Fibroblast of pulmonary artery (primary cell): ENCODE data around the gene SMC3.
"Not testable (repeated sequence)": the region's sequence is repeated elsewhere in the genome, so short reads cannot be mapped to it uniquely, and the experiment has no call there.

ENCODE experiments used
- DNase-seq: peaks from one replicate; pipeline ENCODE4 v3.0.0-alpha.2; 2010; ENCODE audit warnings: low read depth
- H3K4me3 ChIP-seq: replicated peaks from 2 replicates; pipeline ENCODE4 v1.5.1; 2011; ENCODE audit warnings: low read depth, mild to moderate bottlenecking, control low read depth, low read length, moderate library complexity
- CTCF ChIP-seq: IDR thresholded peaks from 2 replicates; pipeline ENCODE4 v1.5.1; 2011; ENCODE audit warnings: mild to moderate bottlenecking, control low read depth, low read length, inconsistent platforms; ENCODE audit errors: missing control alignments

SMC3 gene

GRCh38 chr10:110632591-110633215, 65.2 kb downstream of the SMC3 start:
- no peak for DNase-seq
- H3K4me3 ChIP-seq, result no peak overlapping the region
- no peak for TF ChIP-seq CTCF

- H3K4me3 ChIP-seq, result no peak overlapping the region
- no peak for TF ChIP-seq CTCF
- no peak for DNase-seq
Observed at GRCh38 chr10:110634527-110635209, 67.2 kb downstream of the SMC3 start.

- DNase-seq, result no peak
- TF ChIP-seq CTCF, result no peak
- H3K4me3 ChIP-seq, result no peak overlapping the region
Observed at GRCh38 chr10:110636572-110636931, 69.1 kb downstream of the SMC3 start.

GRCh38 chr10:110636932-110637557, 69.5 kb downstream of the SMC3 start:
- no peak for TF ChIP-seq CTCF
- DNase-seq, result no peak

GRCh38 chr10:110637558-110638053, 70.1 kb downstream of the SMC3 start:
- no peak overlapping the region for H3K4me3 ChIP-seq
- no peak for TF ChIP-seq CTCF
- DNase-seq, result no peak

More at GRCh38 chr10:110636932-110637557, 69.5 kb downstream of the SMC3 start:
- H3K4me3 ChIP-seq, result no peak overlapping the region

- no peak for DNase-seq
- no peak for TF ChIP-seq CTCF
- H3K4me3 ChIP-seq, result no peak overlapping the region
Observed at GRCh38 chr10:110638319-110638718, 70.8 kb downstream of the SMC3 start.

GRCh38 chr10:110639046-110639445, 71.6 kb downstream of the SMC3 start:
- H3K4me3 ChIP-seq, DNase-seq: not testable (repeated sequence)

- DNase-seq, H3K4me3 ChIP-seq: not testable (repeated sequence)
Observed at GRCh38 chr10:110639858-110640257, 72.4 kb downstream of the SMC3 start.
